DND-41 (cell line): ENCODE results near the gene DYNLT1.

Experiments
- CTCF ChIP-seq: IDR thresholded peaks from 2 replicates; pipeline ENCODE4 v1.5.1; 2012; ENCODE audit warnings: borderline replicate concordance, low read length, moderate library complexity, mild to moderate bottlenecking; ENCODE audit not compliant: poor library complexity, severe bottlenecking; ENCODE audit errors: extremely low read depth
- EZH2 ChIP-seq: IDR thresholded peaks from 3 replicates; pipeline ENCODE4 v1.6.1; 2012; ENCODE audit warnings: borderline replicate concordance, low read depth, mild to moderate bottlenecking, moderate library complexity, low read length, inconsistent platforms; ENCODE audit not compliant: severe bottlenecking

GRCh38 chr6:158619922-158620801, 24.4 kb downstream of the DYNLT1 start:
- no peak for TF ChIP-seq CTCF
- TF ChIP-seq EZH2 = no peak
